Measurements from ENCODE around the gene CDH4.

Gene CDH4

DNA sequence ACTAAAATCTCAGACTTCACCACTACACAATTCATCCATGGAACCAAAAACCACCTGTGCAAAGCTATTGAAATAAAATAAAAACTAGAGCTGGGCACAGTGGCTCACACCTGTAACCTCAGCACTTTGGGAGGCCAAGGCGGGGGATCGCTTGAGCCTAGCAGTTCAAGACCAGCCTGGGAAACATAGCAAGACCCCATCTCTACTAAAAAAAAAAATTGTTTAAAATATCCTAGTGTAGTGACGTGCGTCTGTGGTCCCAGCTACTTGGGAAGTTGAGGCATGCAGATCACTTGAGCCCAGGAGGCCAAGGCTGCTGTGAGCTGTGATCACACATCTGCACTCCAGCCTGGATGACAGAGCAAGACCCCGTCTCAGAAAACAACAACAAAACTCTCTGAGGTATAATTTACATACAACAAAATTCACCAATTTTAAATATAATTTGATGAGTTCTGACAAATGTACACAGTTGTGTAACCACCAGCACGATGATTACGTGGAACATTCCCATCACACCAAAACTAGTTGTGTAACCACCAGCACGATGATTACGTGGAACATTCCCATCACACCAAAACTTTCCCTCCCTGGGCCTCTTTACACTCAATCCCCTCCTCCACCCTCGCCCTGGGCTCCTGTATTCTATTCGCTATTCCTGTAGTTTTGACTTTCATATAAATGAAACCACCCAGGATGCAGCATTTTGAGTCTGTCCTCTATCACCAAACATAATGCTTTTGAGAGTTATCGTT is 706.1 kb downstream of the CDH4 start:
- DNase-seq (ENCODE audit: low spot score), result no peak
- TF ChIP-seq, protein P1, sequence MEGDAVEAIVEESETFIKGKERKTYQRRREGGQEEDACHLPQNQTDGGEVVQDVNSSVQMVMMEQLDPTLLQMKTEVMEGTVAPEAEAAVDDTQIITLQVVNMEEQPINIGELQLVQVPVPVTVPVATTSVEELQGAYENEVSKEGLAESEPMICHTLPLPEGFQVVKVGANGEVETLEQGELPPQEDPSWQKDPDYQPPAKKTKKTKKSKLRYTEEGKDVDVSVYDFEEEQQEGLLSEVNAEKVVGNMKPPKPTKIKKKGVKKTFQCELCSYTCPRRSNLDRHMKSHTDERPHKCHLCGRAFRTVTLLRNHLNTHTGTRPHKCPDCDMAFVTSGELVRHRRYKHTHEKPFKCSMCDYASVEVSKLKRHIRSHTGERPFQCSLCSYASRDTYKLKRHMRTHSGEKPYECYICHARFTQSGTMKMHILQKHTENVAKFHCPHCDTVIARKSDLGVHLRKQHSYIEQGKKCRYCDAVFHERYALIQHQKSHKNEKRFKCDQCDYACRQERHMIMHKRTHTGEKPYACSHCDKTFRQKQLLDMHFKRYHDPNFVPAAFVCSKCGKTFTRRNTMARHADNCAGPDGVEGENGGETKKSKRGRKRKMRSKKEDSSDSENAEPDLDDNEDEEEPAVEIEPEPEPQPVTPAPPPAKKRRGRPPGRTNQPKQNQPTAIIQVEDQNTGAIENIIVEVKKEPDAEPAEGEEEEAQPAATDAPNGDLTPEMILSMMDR (IDR thresholded peaks at IDR 0.05; ENCODE audit: extremely low read depth, missing control alignments), result no peak

DNA sequence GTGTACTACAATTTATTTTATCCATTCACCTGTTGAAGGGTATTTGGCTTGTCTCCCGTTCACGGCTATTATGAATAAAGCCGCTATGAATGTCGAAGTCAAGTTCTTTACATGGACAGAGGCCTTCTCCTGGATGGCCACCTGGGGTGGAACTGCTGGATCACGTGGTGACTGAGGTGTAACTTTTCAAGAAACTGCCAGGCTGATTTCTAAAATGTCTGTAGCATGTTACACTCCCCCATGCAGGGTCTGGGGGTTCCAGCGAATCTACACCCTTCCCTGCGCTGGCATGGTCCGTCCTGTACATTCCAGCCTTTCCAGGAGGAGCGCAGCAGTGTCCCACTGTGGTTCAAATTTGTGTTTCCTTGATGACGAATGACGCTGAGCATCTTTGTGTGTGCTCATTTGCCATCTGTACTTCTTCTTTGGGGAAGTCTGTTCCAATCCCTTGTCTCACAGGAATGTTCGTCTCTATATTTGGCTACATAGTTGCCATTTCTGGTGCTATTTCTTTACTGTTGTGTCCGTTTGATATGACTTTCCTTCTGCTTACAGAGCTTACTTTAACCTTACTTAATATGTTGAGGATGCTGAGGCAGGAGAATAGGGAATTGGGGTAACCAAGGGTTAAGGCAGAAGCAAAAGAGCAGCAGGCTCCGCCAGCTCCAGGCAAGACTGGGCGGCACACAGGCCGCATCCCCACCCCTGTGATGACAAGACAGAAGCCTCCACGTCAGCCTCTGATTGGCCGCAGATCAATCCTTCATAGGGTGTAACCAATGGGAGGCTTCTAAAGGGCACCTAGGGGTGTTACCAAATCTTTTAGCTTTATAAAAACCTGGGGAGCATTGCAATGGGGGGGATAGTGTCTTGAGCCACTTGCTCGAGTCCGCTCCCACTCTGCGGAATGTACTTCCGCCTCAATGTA is 707.0 kb downstream of the CDH4 start:
- TF ChIP-seq, protein P1 (IDR thresholded peaks at IDR 0.05; ENCODE audit: extremely low read depth, missing control alignments), result no peak
- no peak for DNase-seq (ENCODE audit: low spot score)

DNA sequence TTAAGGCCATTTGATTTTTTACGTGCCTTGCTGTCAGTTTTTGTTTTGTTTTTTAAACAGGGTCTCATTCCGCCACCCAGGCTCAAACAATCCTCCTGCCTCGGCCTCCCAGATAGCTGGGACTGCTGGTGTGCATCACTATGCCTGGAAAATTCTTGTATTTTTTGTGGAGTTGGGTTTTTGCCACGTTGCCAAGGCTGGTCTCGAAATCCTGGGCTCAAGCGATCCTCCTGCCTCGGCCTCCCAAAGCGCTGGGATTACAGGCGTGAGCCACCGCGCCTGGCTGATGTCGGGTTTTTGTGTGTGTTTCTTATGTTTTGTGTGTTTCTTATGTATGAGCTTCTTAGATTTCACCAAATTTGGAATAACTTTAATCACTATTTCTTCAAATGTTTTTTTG is 708.8 kb downstream of the CDH4 start:
- no peak for DNase-seq (ENCODE audit: low spot score)
- TF ChIP-seq, protein P1 (IDR thresholded peaks at IDR 0.05; ENCODE audit: extremely low read depth, missing control alignments), result no peak

DNA sequence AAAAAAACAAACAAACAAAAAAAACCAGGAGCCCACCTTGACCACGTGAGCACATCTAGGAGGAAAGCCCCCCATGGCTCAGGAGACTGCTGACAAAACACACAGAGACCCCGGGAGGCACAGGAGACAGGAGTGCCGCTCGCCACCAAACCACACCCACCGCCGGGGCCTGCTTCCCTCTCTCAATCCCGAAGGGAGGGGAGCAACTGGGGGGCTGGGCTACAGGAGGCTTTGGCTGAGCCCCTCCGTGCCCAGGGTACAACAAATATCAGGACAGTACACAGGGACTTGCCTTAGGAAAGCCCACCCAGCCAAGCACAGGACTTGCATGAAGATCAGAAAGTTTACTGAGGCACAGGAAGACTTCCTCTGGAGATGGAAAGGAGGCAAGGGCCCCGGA is 711.1 kb downstream of the CDH4 start:
- DNase-seq (ENCODE audit: low spot score), result no peak
- TF ChIP-seq, protein P1 (IDR thresholded peaks at IDR 0.05; ENCODE audit: extremely low read depth, missing control alignments), result no peak

DNA sequence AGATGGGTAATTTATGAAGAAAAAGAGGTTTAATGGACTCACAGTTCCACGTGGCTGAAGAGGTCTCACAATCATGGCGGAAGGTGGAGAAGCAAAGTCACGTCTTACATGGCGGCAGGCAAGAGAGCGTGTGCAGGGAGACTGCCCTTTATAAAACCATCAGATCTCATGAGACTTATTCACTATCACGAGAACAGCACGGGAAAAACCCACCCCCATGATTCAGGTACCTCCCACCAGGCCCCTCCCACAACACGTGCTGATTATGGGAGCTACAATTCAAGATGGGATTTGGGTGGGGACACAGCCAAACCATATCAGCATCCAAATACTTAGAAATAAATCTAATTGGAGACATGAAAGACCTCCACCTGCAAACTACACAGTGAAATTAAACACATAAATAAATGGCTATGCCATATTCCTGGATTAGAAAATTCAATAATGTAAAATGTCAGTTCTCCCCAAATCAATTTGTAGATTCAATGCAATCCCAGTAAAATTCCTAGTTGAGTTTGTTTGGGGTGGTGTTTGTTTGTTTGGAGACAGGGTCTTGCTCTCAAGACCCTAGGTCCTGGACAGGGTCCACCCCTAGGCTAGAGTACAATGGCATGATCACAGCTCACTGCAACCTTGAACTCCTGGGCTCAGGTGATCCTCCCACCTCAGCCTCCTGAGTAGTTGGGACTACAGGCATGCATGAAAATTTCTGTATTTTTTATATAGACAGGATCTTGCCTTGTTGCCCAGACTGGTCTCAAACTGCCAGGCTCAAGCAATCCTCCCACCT is 712.0 kb downstream of the CDH4 start:
- TF ChIP-seq, protein P1 (IDR thresholded peaks at IDR 0.05; ENCODE audit: extremely low read depth, missing control alignments), result no peak
- DNase-seq (ENCODE audit: low spot score), result no peak

DNA sequence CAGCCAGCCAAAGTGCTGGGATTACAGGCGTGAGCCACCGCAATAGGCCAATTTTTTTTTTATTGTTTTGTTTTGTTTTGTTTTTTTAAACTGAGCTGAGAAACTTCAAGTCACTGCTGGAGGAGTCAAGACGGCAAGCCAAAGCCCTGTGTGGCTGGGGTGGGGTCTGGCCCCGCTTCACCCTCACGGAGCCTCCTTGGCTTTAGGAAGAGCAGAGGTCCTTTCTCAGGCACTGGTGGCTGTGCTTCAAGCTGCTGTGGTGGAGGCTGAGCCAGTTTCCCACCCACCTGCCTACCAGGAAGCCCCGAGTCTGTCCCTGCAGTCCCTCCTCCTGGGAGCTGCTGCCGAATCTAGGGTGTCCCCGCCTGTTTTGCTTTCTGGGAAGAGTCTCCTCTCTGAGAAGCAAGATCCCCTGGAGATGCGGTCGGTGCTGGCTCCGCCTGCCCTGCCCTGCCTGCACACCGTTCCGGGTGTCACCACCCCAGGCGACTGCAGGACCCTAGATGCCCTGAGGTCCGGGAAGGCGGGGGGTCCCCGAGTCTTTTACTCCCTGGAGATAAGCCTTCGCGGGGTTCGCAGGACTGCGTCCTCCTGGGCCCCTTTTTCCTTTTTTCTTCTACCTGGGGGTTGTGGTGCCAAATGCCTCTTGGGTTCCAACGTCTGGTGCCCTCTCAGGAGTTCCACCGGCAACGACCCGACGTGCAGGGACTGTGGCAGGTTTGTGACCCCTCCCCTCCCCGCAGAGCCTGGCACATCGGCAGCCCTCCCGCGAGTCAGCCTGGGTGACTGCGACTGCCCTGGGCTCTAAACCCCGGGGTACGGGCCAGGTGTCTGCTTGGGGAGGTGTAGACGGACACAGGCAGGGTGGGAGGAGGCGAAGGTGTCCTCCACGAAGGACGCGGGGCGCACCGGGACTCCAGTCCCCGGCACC is 712.9 kb downstream of the CDH4 start:
- DNase-seq (ENCODE audit: low spot score), result no peak
- TF ChIP-seq, protein P1 (IDR thresholded peaks at IDR 0.05; ENCODE audit: extremely low read depth, missing control alignments), result no peak

All from GM20000 (cell line).